PC-3 (cell line): Measurements from ENCODE around the gene DPP8. TPM values are rescaled to one million over a fixed set of nuclear protein-coding genes. Genes with fewer than 3 reads are reported as not detected.
"Not testable (repeated sequence)": the region's sequence is repeated elsewhere in the genome, so short reads cannot be mapped to it uniquely, and the experiment has no call there.

Experiments
- ATAC-seq: fragments of 200-7000 bp; cut with Tn5 transposase; 2 replicates; pipeline ENCODE4 v1.9.1; 2020; ENCODE audit warnings: mild to moderate bottlenecking, moderate library complexity
- BruUV-seq: library from RNA; stranded (reverse); fragments of 400-500 nt; replicated peaks from 2 replicates; lab custom pipeline; 2021; lab: Mats Ljungman, UMichigan
- CTCF ChIA-PET: fragments of 300-600 bp; sonication (Branson Sonifier 250); formaldehyde crosslinking; loops from one replicate; lab custom pipeline; 2022; ENCODE audit warnings: antibody characterized with exemption; lab: Charles Lee
- POLR2A ChIA-PET: fragments of 300-600 bp; sonication (Branson Sonifier 250); formaldehyde crosslinking; loops from one replicate; lab custom pipeline; 2022; ENCODE audit warnings: antibody characterized with exemption; ENCODE audit not compliant: unreplicated experiment; lab: Charles Lee
- DNase-seq: peaks from one replicate; pipeline ENCODE4 v3.0.0-alpha.2; 2015
- H2AFZ ChIP-seq: fragments of 300-600 bp; sonication (generic); 2 replicates; pipeline ENCODE4 v1.6.0; 2016; ENCODE audit warnings: antibody characterized with exemption, low read length
- H3F3A ChIP-seq: fragments of 300-600 bp; sonication (generic); one replicate; pipeline ENCODE4 v1.6.0; 2017; ENCODE audit warnings: antibody characterized with exemption, low read length, control low read depth, mild to moderate bottlenecking; ENCODE audit not compliant: unreplicated experiment
- H3K27ac ChIP-seq: fragments of 300-600 bp; sonication (generic); 2 replicates; pipeline ENCODE4 v1.5.1; 2016; ENCODE audit warnings: mild to moderate bottlenecking, low read length
- H3K27me3 ChIP-seq: fragments of 300-600 bp; sonication (generic); 2 replicates; pipeline ENCODE4 v1.6.1; 2016; ENCODE audit warnings: low read length, mixed read lengths
- H3K36me3 ChIP-seq: fragments of 300-600 bp; sonication (generic); 2 replicates; pipeline ENCODE4 v1.6.1; 2016; ENCODE audit warnings: low read depth, mixed run types, low read length, mixed read lengths
- H3K4me1 ChIP-seq: fragments of 300-600 bp; sonication (generic); 2 replicates; pipeline ENCODE4 v1.5.1; 2016; ENCODE audit warnings: low read length; ENCODE audit not compliant: insufficient read depth
- H3K4me2 ChIP-seq: fragments of 300-600 bp; sonication (generic); 2 replicates; pipeline ENCODE4 v1.6.0; 2016; ENCODE audit warnings: low read length
- H3K4me3 ChIP-seq: fragments of 300-600 bp; sonication (generic); 2 replicates; pipeline ENCODE4 v1.5.1; 2016; ENCODE audit warnings: mild to moderate bottlenecking, low read length, mixed read lengths
- H3K79me2 ChIP-seq: fragments of 300-600 bp; sonication (generic); 2 replicates; pipeline ENCODE4 v1.6.1; 2017; ENCODE audit warnings: low read length, mixed read lengths
- H3K9ac ChIP-seq: fragments of 300-600 bp; sonication (generic); 2 replicates; pipeline ENCODE4 v1.6.0; 2016; ENCODE audit warnings: mild to moderate bottlenecking, low read length
- H3K9me2 ChIP-seq: fragments of 300-600 bp; sonication (generic); replicated peaks from 2 replicates; pipeline ENCODE4 v1.6.1; 2016; ENCODE audit warnings: mixed run types, low read length, mixed read lengths
- H3K9me3 ChIP-seq: fragments of 300-600 bp; sonication (generic); 2 replicates; pipeline ENCODE4 v1.6.1; 2016; ENCODE audit warnings: low read length, mixed read lengths
- H4K20me1 ChIP-seq: fragments of 300-600 bp; sonication (generic); 2 replicates; pipeline ENCODE4 v1.6.1; 2016; ENCODE audit warnings: low read length, mixed read lengths
- CTCF ChIP-seq: fragments of 300-600 bp; sonication (generic); conservative IDR thresholded peaks from 2 replicates; pipeline ENCODE4 v1.5.1; 2017; ENCODE audit warnings: antibody characterized with exemption, low read depth, mild to moderate bottlenecking, low read length
- EZH2 ChIP-seq: fragments of 300-600 bp; sonication (generic); IDR thresholded peaks from one replicate; pipeline ENCODE4 v1.6.1; 2017; ENCODE audit warnings: antibody characterized with exemption, mild to moderate bottlenecking, low read length; ENCODE audit not compliant: unreplicated experiment
- EZH2phosphoT487 ChIP-seq: fragments of 300-600 bp; sonication (generic); IDR thresholded peaks from 2 replicates; pipeline ENCODE4 v1.6.1; 2018; ENCODE audit warnings: mild to moderate bottlenecking, antibody characterized with exemption, low read length, borderline replicate concordance
- intact Hi-C: fragments of 100-400 bp; cut with micrococcal nuclease; formaldehyde crosslinking; loops from 2 replicates; pipeline ENCODE4 v1.9.0; 2023
- total RNA-seq: library from RNA; depleted of rRNA; stranded (reverse); fragments of >200 nt; gene quantifications from 2 replicates; pipeline ENCODE4 v1.2.3, GENCODE V29; 2014

Gene DPP8
- total RNA-seq, 1 experiment from 2014 or later, result 20.6 TPM

DNA sequence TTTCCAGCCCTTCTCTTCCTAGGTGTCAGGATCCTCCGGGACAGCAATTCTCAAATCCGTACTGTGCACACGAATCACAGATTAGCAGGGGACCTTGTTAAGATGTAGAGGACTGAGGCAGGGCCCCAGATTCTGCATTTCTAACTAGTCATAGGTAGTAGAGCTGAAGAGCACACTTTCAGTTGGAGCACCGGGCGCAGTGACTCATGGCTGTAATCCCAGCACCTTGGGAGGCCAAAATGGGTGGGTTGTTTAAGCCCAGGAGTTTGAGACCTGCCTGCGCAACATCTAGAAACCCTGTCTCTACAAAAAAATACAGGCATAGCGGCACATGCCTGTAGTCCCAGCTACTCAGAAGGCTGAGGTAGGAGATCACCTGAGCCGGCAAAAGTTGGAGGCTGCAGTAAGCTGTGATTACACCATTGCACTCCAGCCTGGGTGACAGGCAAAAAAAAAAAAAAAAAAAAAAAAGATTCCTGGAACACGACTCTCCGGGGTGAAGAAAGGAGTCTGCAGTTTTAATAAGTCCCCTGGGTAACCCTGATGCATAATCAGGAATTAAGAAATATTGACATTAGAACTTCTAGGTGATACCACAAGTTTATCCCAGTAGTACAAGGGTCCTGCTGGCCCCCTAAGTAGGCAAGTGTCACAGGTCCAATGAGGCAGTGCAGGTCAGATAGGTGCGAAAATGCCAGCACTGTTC is 118.3 kb downstream of the DPP8 start:
- no peak for TF ChIP-seq EZH2
- no peak for TF ChIP-seq CTCF
- no peak for TF ChIP-seq EZH2phosphoT487
- H3K4me2 ChIP-seq, result no peak overlapping the region
- no peaks in the 10 kb centered on the region for H3K9me3 ChIP-seq
- H4K20me1 ChIP-seq, result no peaks in the 10 kb centered on the region
- H3F3A ChIP-seq, result no peaks in the 10 kb centered on the region
- H3K79me2 ChIP-seq, result no peaks in the 10 kb centered on the region
- no peaks in the 10 kb centered on the region for H3K4me1 ChIP-seq
- no peak overlapping the region for H2AFZ ChIP-seq
- POLR2A ChIA-PET, result no interaction called here
- ATAC-seq, result no peak
- H3K9me2 ChIP-seq, result no peaks in the 10 kb centered on the region
- H3K27ac ChIP-seq, result no peak overlapping the region
- no peak overlapping the region for H3K9ac ChIP-seq
- no peaks in the 10 kb centered on the region for H3K27me3 ChIP-seq
- H3K36me3 ChIP-seq, result no peaks in the 10 kb centered on the region
- intact Hi-C loops, result no loop called here
- DNase-seq, result no peak
- H3K4me3 ChIP-seq, result no peak overlapping the region
- no TSS peak for BruUV-seq
- CTCF ChIA-PET, result interaction anchor here (0.6 kb wide), 1 partner anchor 197 kb away, joined by 7 read pairs; no protein-coding TSS in a partner anchor

- H3K27ac ChIP-seq, BruUV-seq, POLR2A ChIA-PET, H2AFZ ChIP-seq, H3F3A ChIP-seq, H3K9ac ChIP-seq, CTCF ChIA-PET, H3K36me3 ChIP-seq, intact Hi-C loops, H4K20me1 ChIP-seq, H3K79me2 ChIP-seq, H3K4me3 ChIP-seq, H3K9me3 ChIP-seq, H3K27me3 ChIP-seq, H3K4me2 ChIP-seq, DNase-seq, ATAC-seq, H3K9me2 ChIP-seq, H3K4me1 ChIP-seq: not testable (repeated sequence)
These were observed 119.0 kb downstream of the DPP8 start for GRCh38 chr15:65398486-65398885.

DNA sequence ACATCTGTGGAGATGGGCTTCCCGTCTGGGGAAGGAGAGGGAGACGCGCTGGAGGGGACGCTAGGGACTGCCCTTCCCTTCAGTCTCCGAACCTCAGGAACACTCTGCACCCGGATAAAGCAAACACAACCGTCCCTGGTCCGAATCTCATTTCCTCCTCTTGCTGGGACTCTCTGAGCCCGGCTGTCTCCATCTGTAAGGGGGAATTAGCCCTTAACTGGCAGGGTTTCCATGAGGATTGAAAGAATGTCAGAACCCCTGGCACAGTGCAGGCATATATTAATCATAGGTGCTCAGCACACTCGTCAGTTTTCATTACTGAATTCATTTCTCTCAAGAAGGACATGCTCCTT is 120.5 kb downstream of the DPP8 start:
- H3K27ac ChIP-seq, result no peak overlapping the region
- ChIA-PET CTCF (no interaction called here), POLR2A (no interaction called here)
- H3K4me2 ChIP-seq, result no peak overlapping the region
- intact Hi-C loops, result no loop called here
- no peaks in the 10 kb centered on the region for H4K20me1 ChIP-seq
- no peak for DNase-seq
- no peaks in the 10 kb centered on the region for H3K9me2 ChIP-seq
- no peaks in the 10 kb centered on the region for H3K79me2 ChIP-seq
- no TSS peak for BruUV-seq
- no peaks in the 10 kb centered on the region for H3F3A ChIP-seq
- no peak for TF ChIP-seq EZH2phosphoT487
- TF ChIP-seq EZH2, result no peak
- no peak for TF ChIP-seq CTCF
- H3K4me1 ChIP-seq, result no peaks in the 10 kb centered on the region
- H3K9ac ChIP-seq, result no peak overlapping the region
- no peaks in the 10 kb centered on the region for H3K27me3 ChIP-seq
- no peaks in the 10 kb centered on the region for H3K36me3 ChIP-seq
- ATAC-seq, result no peak
- H3K4me3 ChIP-seq, result no peak overlapping the region
- no peaks in the 10 kb centered on the region for H3K9me3 ChIP-seq
- no peak overlapping the region for H2AFZ ChIP-seq
